ENCODE results near the gene NR0B2.

- TF ChIP-seq CTCF (optimal IDR thresholded peaks at IDR 0.05 in 1 of 3, IDR thresholded peaks at IDR 0.05 in 1 of 3, conservative IDR thresholded peaks at IDR 0.05 in 1 of 3; ENCODE audit: extremely low read depth in 1 of 3, insufficient read depth in 2 of 3, low read length in 3 of 3), result no peak
- no peak for TF ChIP-seq EZH2 (IDR thresholded peaks at IDR 0.05; ENCODE audit: low read length)
Observed at GRCh38 chr1:26910343-26911160, 3.2 kb downstream of the NR0B2 start.
